Right lobe of liver (tissue), 6 donors: ENCODE results near the gene NKX6-2. TPM values are rescaled to one million over a fixed set of nuclear protein-coding genes. Genes with fewer than 3 reads are reported as not detected.

Experiments used
- ATAC-seq, 4 donors: fragments of 200-7000 bp; cut with Tn5 transposase; one replicate each; pipeline ENCODE4 v1.9.1; 2020; ENCODE audit warnings: mild to moderate bottlenecking in 4 of 4, moderate library complexity in 4 of 4
- DNase-seq, 3 donors: peaks; one replicate each; pipeline ENCODE4 v3.0.0-alpha.2; 2020
- H3K27ac ChIP-seq, 3 donors: fragments of 200-600 bp; one replicate each; pipeline ENCODE4 v1.8.0; 2022
- H3K27me3 ChIP-seq, 2 donors: fragments of 200-600 bp; one replicate each; pipeline ENCODE4 v1.8.0; 2022
- H3K36me3 ChIP-seq, 4 donors: fragments of 200-600 bp; sonication (generic) in 1 of 4; one replicate each; pipeline versions ENCODE4 v1.5.1 to v1.8.0; 2017 to 2022; ENCODE audit warnings: control low read depth in 1 of 4
- H3K4me1 ChIP-seq, 4 donors: fragments of 200-600 bp; sonication (generic) in 1 of 4; one replicate each; pipeline versions ENCODE4 v1.5.1 to v1.8.0; 2017 to 2022; ENCODE audit warnings: control low read depth in 1 of 4
- H3K4me3 ChIP-seq, 3 donors: fragments of 200-600 bp; one replicate each; pipeline ENCODE4 v1.8.0; 2022
- H3K9me3 ChIP-seq, 4 donors: fragments of 200-600 bp; sonication (generic) in 1 of 4; one replicate each; pipeline versions ENCODE4 v1.5.1 to v1.8.0; 2017 to 2022; ENCODE audit warnings: control low read depth in 1 of 4
- POLR2A ChIP-seq: fragments of 450-650 bp; IDR thresholded peaks from one replicate; pipeline ENCODE4 v1.6.1; 2017; ENCODE audit warnings: antibody characterized with exemption, mild to moderate bottlenecking
- WGBS: methylation state at CpG from one replicate; pipeline ENCODE4 v1.1.6; 2018; ENCODE audit warnings: low coverage, low lambda C conversion rate; ENCODE audit not compliant: insufficient coverage; ENCODE audit errors: missing lambda C conversion rate; 5-methylcytosine and 5-hydroxymethylcytosine counted together
- intact Hi-C, 2 donors: fragments of 100-400 bp; cut with DNase I; formaldehyde crosslinking; loops; one replicate each; pipeline versions ENCODE4 v1.11.2 to v1.14.1; 2022
- total RNA-seq, 6 experiments: library from RNA; depleted of rRNA in 2 of 6; stranded (reverse); fragments of >200 nt in 2 of 6; fragmentation: NEBNext Ultra II Directional in 3 of 6; extraction: Animal tissue kit (Norgen Biotek cat#: 25700) in 3 of 6; gene quantifications; one replicate each; pipeline versions ENCODE4 v1.1.0 to v1.2.4, GENCODE V29; 2016 to 2023
- TF ChIP-seq, protein P1 (sequence below), 4 donors: fragments of 200-600 bp in 3 of 4; fragments of 450-650 bp in 1 of 4; IDR thresholded peaks; one replicate each; pipeline versions ENCODE4 v1.5.1 to v1.8.0; 2016 to 2022; ENCODE audit warnings: antibody characterized with exemption in 4 of 4, mild to moderate bottlenecking in 2 of 4
- donor health status: DM: no; HTN: yes; CAD: no.
- donor health status: DM: no; HTN: no; CAD: no.
- donor health status: DM: no; HTN: no; CAD: no.
- donor health status: DM: no; HTN: yes; CAD: no.
- donor health status: DM: no; HTN: yes; CAD: no.

NKX6-2 gene
- total RNA-seq, 6 experiments from 2014 or later = not detected

DNA sequence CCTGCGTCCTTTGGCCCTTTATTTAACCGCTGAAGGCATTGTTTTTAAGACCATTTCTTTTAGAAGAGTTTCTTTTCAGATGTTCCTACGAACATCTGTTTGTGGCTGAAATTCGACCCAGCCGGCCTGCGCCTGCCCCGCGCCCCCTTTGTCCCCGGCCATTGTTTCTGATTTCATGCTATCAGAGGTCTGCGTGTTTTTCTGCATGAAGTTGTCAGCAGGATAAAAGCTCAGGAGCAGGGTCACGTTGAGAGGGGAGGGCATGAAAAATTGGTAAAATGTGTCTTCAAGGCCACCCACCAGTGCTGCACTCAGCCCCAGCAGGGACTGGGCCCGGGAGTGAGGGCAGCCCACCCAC is 43.1 kb downstream of the NKX6-2 start:
- intact Hi-C loops = no loop called here

DNA sequence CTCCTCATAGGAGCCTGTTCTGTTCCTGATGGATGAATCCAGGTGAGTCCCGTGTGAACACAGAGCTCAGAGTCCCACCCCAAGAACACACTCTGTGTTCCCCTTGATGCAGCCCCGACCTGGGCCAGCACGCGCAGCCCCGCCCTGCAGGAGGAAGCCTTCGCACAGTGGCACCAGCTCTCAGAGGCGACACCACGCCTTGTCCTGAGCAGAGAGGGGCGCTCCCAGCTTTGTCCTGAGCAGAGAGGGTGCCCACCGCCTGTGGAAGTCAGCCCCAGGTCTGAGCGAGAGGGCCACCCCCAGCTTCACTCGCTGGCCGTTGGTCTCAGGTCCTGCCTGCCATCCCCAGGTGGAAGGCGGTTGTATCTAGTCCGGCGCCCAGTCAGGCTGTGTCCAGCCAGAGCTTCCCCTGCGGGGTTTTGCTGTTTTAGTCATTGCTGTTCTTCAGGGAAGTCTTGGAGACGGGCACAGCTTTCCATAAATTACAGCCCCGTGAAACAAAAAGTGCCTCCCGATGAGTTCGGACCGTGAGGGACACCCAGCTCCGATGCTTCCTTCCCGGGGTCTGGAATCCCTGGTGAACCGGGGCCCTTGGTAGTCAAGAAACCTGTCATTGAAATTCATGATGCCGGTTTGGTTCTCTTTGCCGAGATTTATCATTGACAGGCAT is 43.6 kb downstream of the NKX6-2 start:
- ATAC-seq (no peak), DNase-seq (no peak)
- no peak for TF ChIP-seq POLR2A
- TF ChIP-seq, protein P1, sequence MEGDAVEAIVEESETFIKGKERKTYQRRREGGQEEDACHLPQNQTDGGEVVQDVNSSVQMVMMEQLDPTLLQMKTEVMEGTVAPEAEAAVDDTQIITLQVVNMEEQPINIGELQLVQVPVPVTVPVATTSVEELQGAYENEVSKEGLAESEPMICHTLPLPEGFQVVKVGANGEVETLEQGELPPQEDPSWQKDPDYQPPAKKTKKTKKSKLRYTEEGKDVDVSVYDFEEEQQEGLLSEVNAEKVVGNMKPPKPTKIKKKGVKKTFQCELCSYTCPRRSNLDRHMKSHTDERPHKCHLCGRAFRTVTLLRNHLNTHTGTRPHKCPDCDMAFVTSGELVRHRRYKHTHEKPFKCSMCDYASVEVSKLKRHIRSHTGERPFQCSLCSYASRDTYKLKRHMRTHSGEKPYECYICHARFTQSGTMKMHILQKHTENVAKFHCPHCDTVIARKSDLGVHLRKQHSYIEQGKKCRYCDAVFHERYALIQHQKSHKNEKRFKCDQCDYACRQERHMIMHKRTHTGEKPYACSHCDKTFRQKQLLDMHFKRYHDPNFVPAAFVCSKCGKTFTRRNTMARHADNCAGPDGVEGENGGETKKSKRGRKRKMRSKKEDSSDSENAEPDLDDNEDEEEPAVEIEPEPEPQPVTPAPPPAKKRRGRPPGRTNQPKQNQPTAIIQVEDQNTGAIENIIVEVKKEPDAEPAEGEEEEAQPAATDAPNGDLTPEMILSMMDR (IDR thresholded peaks at IDR 0.05) = no peak
- H3K9me3 ChIP-seq = no peaks in the 10 kb centered on the region
- H3K27ac ChIP-seq = no peak overlapping the region
- 86% methylated on average over 8 of the region's 27 CpGs for WGBS
- no peak overlapping the region for H3K4me3 ChIP-seq
- intact Hi-C loops = no loop called here
- H3K4me1 ChIP-seq = no peaks in the 10 kb centered on the region
- no peaks in the 10 kb centered on the region for H3K36me3 ChIP-seq
- H3K27me3 ChIP-seq = no peaks in the 10 kb centered on the region

More for the DNA sequence above, 43.1 kb downstream of the NKX6-2 start:
- H3K27me3 ChIP-seq = no peaks in the 10 kb centered on the region
- DNase-seq (no peak), ATAC-seq (no peak)
- no peak overlapping the region for H3K27ac ChIP-seq
- H3K9me3 ChIP-seq = no peaks in the 10 kb centered on the region
- TF ChIP-seq, protein P1 (IDR thresholded peaks at IDR 0.05) = no peak
- TF ChIP-seq POLR2A = no peak
- H3K36me3 ChIP-seq = no peaks in the 10 kb centered on the region
- 91% methylated on average over 12 of the region's 12 CpGs for whole genome bisulfite sequencing
- H3K4me1 ChIP-seq = no peaks in the 10 kb centered on the region
- H3K4me3 ChIP-seq = no peak overlapping the region

DNA sequence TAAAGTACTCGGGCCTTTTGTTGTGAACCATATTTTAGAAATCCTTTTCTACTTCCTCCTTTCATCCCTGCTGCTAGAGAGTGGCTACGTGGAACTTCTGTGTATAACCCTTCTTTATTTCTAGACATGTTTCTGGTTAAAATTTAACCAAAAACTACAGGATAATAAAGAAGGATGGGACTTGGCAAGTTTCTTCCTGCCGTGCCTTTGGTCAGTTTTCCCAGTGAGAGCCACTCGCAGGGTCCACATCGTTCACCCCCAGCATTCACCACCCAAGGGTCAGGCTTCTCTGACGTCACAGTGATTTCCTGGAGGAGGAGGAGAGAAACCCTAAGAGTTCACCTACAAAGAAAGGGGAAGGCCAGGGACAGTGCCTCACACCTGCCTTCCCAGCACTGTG is 45.4 kb downstream of the NKX6-2 start:
- ATAC-seq (no peak), DNase-seq (no peak)
- H3K36me3 ChIP-seq = no peaks in the 10 kb centered on the region
- intact Hi-C loops = no loop called here
- no peak overlapping the region for H3K4me3 ChIP-seq
- no peak overlapping the region for H3K27ac ChIP-seq
- H3K9me3 ChIP-seq = no peaks in the 10 kb centered on the region
- no peak for TF ChIP-seq POLR2A
- TF ChIP-seq, protein P1 (IDR thresholded peaks at IDR 0.05) = no peak
- H3K4me1 ChIP-seq = no peaks in the 10 kb centered on the region
- 91% methylated on average over 6 of the region's 6 CpGs for WGBS
- no peaks in the 10 kb centered on the region for H3K27me3 ChIP-seq

DNA sequence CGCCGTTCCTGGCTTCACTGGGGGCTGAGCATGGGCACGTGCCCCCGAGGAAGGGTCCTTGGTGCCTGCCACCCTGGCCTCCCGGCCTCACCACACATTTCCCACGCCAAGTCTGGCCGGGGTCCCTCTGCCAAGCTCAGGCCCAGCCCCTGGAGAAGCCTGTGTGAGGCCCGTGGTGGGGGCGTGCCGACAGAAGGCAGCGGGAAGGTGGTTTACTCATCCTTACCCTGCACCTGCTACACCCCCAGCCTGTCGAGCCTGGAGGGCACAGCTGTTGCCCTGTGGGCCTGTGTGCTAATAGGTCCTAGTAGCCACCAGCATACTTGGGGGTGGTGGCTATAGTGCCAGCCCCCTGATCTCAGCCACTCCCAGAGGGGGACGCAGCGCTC is 46.7 kb downstream of the NKX6-2 start:
- ATAC-seq (no peak), DNase-seq (no peak)
- H3K4me3 ChIP-seq = no peak overlapping the region
- H3K27ac ChIP-seq = no peak overlapping the region
- H3K27me3 ChIP-seq = no peaks in the 10 kb centered on the region
- intact Hi-C loops = no loop called here
- WGBS = 100% methylated on average over 1 of the region's 14 CpGs
- H3K9me3 ChIP-seq = no peaks in the 10 kb centered on the region
- no peaks in the 10 kb centered on the region for H3K4me1 ChIP-seq
- H3K36me3 ChIP-seq = no peaks in the 10 kb centered on the region
- TF ChIP-seq POLR2A = no peak
- TF ChIP-seq, protein P1 (IDR thresholded peaks at IDR 0.05) = no peak
